ENCODE measurements around the gene SORCS2.
"Not testable (repeated sequence)": the region's sequence is repeated elsewhere in the genome, so short reads cannot be mapped to it uniquely, and the experiment has no call there.

The SORCS2 gene

GRCh38 chr4:7160951-7161440, 31.3 kb upstream of the SORCS2 start:
- DNase-seq = no peak

GRCh38 chr4:7161721-7162214, 30.6 kb upstream of the SORCS2 start:
- no peak for DNase-seq

GRCh38 chr4:7165056-7165873, 27.1 kb upstream of the SORCS2 start:
- not testable (repeated sequence) for DNase-seq

- no peak for DNase-seq
Measured at GRCh38 chr4:7165874-7166201, 26.5 kb upstream of the SORCS2 start.

GRCh38 chr4:7166237-7166636, 26.1 kb upstream of the SORCS2 start:
- DNase-seq = no peak

GRCh38 chr4:7166981-7167700, 25.2 kb upstream of the SORCS2 start:
- no peak for DNase-seq

- no peak for DNase-seq
Measured at GRCh38 chr4:7167706-7168105, 24.6 kb upstream of the SORCS2 start.

GRCh38 chr4:7168106-7168505, 24.2 kb upstream of the SORCS2 start:
- DNase-seq = no peak

GRCh38 chr4:7169134-7169533, 23.2 kb upstream of the SORCS2 start:
- no peak for DNase-seq

- no peak for DNase-seq
Measured at GRCh38 chr4:7170012-7170411, 22.3 kb upstream of the SORCS2 start.

- no peak for DNase-seq
Measured at GRCh38 chr4:7171191-7171900, 21.0 kb upstream of the SORCS2 start.

- DNase-seq = no peak
Measured at GRCh38 chr4:7172508-7172907, 19.8 kb upstream of the SORCS2 start.

GRCh38 chr4:7172946-7173345, 19.4 kb upstream of the SORCS2 start:
- no peak for DNase-seq

- DNase-seq = no peak
Measured at GRCh38 chr4:7173841-7174449, 18.4 kb upstream of the SORCS2 start.

GRCh38 chr4:7179158-7179557, 13.2 kb upstream of the SORCS2 start:
- DNase-seq = no peak

GRCh38 chr4:7180938-7181337, 11.4 kb upstream of the SORCS2 start:
- DNase-seq = no peak

GRCh38 chr4:7182616-7183015, 9.7 kb upstream of the SORCS2 start:
- no peak for DNase-seq

- no peak for DNase-seq
Measured at GRCh38 chr4:7183161-7183560, 9.2 kb upstream of the SORCS2 start.

GRCh38 chr4:7183780-7184460, 8.4 kb upstream of the SORCS2 start:
- DNase-seq = no peak

- DNase-seq = no peak
Measured at GRCh38 chr4:7185487-7186030, 6.8 kb upstream of the SORCS2 start.

GRCh38 chr4:7186031-7186430, 6.3 kb upstream of the SORCS2 start:
- no peak for DNase-seq

- DNase-seq = no peak
Measured at GRCh38 chr4:7186516-7187167, 5.7 kb upstream of the SORCS2 start.
